CD4-positive, alpha-beta T cell treated with Interleukin-10 for 1 hour (primary cell): Measurements from ENCODE around the gene VWA5B2.
A peak's percentile ranks its signal among the peaks of the same experiment; 100 is the strongest.

ENCODE experiments used
- DNase-seq: peaks from one replicate; pipeline ENCODE4 v3.0.0-alpha.2; 2020

The VWA5B2 gene

GRCh38 chr3:184229394-184230080 is at the start of gene VWA5B2:
Gene VWA5B2 (plus strand): TSS chr3:184229585. CDS start chr3:184230529, 944 bp downstream.
- peak; percentile 79 for DNase-seq

GRCh38 chr3:184180165-184180564 is 49.2 kb upstream of the VWA5B2 start:
- DNase-seq, result no peak

GRCh38 chr3:184181596-184181995 is 47.8 kb upstream of the VWA5B2 start:
- no peak for DNase-seq

GRCh38 chr3:184183679-184184078 is 45.7 kb upstream of the VWA5B2 start:
- no peak for DNase-seq

GRCh38 chr3:184184546-184185230 is 44.7 kb upstream of the VWA5B2 start:
- no peak for DNase-seq

- DNase-seq, result peak; percentile 99
Measured at GRCh38 chr3:184185461-184186183, 43.8 kb upstream of the VWA5B2 start.

- no peak for DNase-seq
Measured at GRCh38 chr3:184186184-184186901, 43.0 kb upstream of the VWA5B2 start, which contains the start of gene ABCF3. Gene ABCF3 (plus strand): TSS chr3:184186199. CDS start chr3:184186208, 9 bp downstream.

- DNase-seq, result no peak
Measured at GRCh38 chr3:184186902-184187207, 42.5 kb upstream of the VWA5B2 start.

GRCh38 chr3:184188080-184188479 is 41.3 kb upstream of the VWA5B2 start:
- DNase-seq, result no peak

- DNase-seq, result no peak
Measured at GRCh38 chr3:184189421-184189820, 40.0 kb upstream of the VWA5B2 start.

GRCh38 chr3:184192889-184193288 is 36.5 kb upstream of the VWA5B2 start:
- no peak for DNase-seq

- DNase-seq, result no peak
Measured at GRCh38 chr3:184193991-184194539, 35.3 kb upstream of the VWA5B2 start.

GRCh38 chr3:184196536-184196935 is 32.8 kb upstream of the VWA5B2 start:
- no peak for DNase-seq

- no peak for DNase-seq
Measured at GRCh38 chr3:184198509-184198908, 30.9 kb upstream of the VWA5B2 start.

- no peak for DNase-seq
Measured at GRCh38 chr3:184200825-184201224, 28.6 kb upstream of the VWA5B2 start.

GRCh38 chr3:184203526-184203925 is 25.9 kb upstream of the VWA5B2 start:
- DNase-seq, result no peak

- DNase-seq, result no peak
Measured at GRCh38 chr3:184209146-184209923, 20.1 kb upstream of the VWA5B2 start.

- DNase-seq, result no peak
Measured at GRCh38 chr3:184211297-184211696, 18.1 kb upstream of the VWA5B2 start.

GRCh38 chr3:184211718-184212117 is 17.7 kb upstream of the VWA5B2 start:
- no peak for DNase-seq

GRCh38 chr3:184218814-184219213 is 10.6 kb upstream of the VWA5B2 start:
- DNase-seq, result no peak

GRCh38 chr3:184222521-184222920 is 6.9 kb upstream of the VWA5B2 start:
- no peak for DNase-seq

GRCh38 chr3:184223946-184224345 is 5.4 kb upstream of the VWA5B2 start:
- DNase-seq, result no peak
